B cell (primary cell): ENCODE measurements around the gene TMEM80. TPM values are rescaled to one million over a fixed set of nuclear protein-coding genes. Genes with fewer than 3 reads are reported as not detected.

Experiments
- ATAC-seq: fragments of 200-7000 bp; cut with Tn5 transposase; one replicate; pipeline ENCODE4 v1.10.0; 2021; ENCODE audit warnings: low read depth, mild to moderate bottlenecking, moderate number of reproducible peaks, moderate library complexity
- CTCF ChIA-PET: fragments of 350-600 bp; sonication (Branson Sonifier 250); formaldehyde crosslinking; loops from one replicate; lab custom pipeline; 2021; ENCODE audit warnings: antibody characterized with exemption, inconsistent platforms; lab: Charles Lee
- POLR2A ChIA-PET: fragments of 350-600 bp; sonication (Branson Sonifier 250); formaldehyde crosslinking; loops from one replicate; lab custom pipeline; 2021; ENCODE audit warnings: antibody characterized with exemption; lab: Charles Lee
- DNase-seq: peaks from one replicate; pipeline ENCODE4 v3.0.0; 2013
- H2AFZ ChIP-seq: 2 replicates; pipeline ENCODE4 v1.6.1; 2012; ENCODE audit warnings: mild to moderate bottlenecking, low read depth, low read length; ENCODE audit not compliant: insufficient read depth, poor library complexity, severe bottlenecking
- H3K27ac ChIP-seq, 2 donors: 1 replicate in 1 of 2; 2 replicates in 1 of 2; pipeline ENCODE4 v1.5.1; 2012 to 2013; ENCODE audit warnings: low read length in 2 of 2, mild to moderate bottlenecking in 2 of 2, moderate library complexity in 1 of 2
- H3K27me3 ChIP-seq, 4 experiments: fragments of 200-600 bp in 1 of 4; sonication (generic) in 1 of 4; replicated peaks in 1 of 4; 1 replicate in 2 of 4; 2 replicates in 2 of 4; pipeline versions ENCODE4 v1.6.1 to v1.7.0; 2013 to 2016; ENCODE audit warnings: low read length in 3 of 4, mild to moderate bottlenecking in 2 of 4, mixed read lengths in 1 of 4, moderate library complexity in 1 of 4; ENCODE audit not compliant: insufficient read depth in 4 of 4, control insufficient read depth in 3 of 4; ENCODE audit errors: control extremely low read depth in 1 of 4
- H3K36me3 ChIP-seq, 2 experiments: replicated peaks in 1 of 2; 1 replicate in 1 of 2; 2 replicates in 1 of 2; pipeline versions ENCODE4 v1.6.1 to v1.7.1; 2013; ENCODE audit warnings: low read length in 1 of 2; ENCODE audit not compliant: insufficient read depth in 2 of 2, control insufficient read depth in 1 of 2; ENCODE audit errors: control extremely low read depth in 1 of 2, extremely low read depth in 1 of 2
- H3K4me1 ChIP-seq, 2 donors: fragments of 200-600 bp in 1 of 2; sonication (generic) in 1 of 2; 1 replicate in 1 of 2; 2 replicates in 1 of 2; pipeline versions ENCODE4 v1.5.1 to v1.6.1; 2013 to 2017; ENCODE audit warnings: low read length in 2 of 2; ENCODE audit not compliant: control insufficient read depth in 2 of 2, insufficient read depth in 2 of 2
- H3K4me2 ChIP-seq: replicated peaks from 2 replicates; pipeline ENCODE3; 2012; ENCODE audit warnings: mild to moderate bottlenecking, low read depth, low read length; ENCODE audit not compliant: poor library complexity, severe bottlenecking
- H3K4me3 ChIP-seq, 5 experiments: fragments of 200-600 bp in 1 of 5; sonication (generic) in 1 of 5; 1 replicate in 3 of 5; 2 replicates in 2 of 5; pipeline versions ENCODE4 v1.5.1 to v1.7.0; 2011 to 2016; ENCODE audit warnings: low read length in 4 of 5, mild to moderate bottlenecking in 4 of 5, low read depth in 2 of 5, control low read depth in 1 of 5, moderate library complexity in 1 of 5; ENCODE audit not compliant: insufficient read depth in 1 of 5; ENCODE audit errors: control extremely low read depth in 1 of 5, extremely low read depth in 1 of 5
- H3K79me2 ChIP-seq: fragments of 200-600 bp; sonication (generic); one replicate; pipeline ENCODE4 v1.6.0; 2016; ENCODE audit warnings: low read length; ENCODE audit not compliant: control insufficient read depth, insufficient read depth
- H3K9ac ChIP-seq: fragments of 200-600 bp; sonication (generic); 2 replicates; pipeline ENCODE4 v1.6.1; 2017; ENCODE audit warnings: mild to moderate bottlenecking, low read length, moderate library complexity
- H3K9me3 ChIP-seq, 3 donors: one replicate each; pipeline versions ENCODE4 v1.6.1 to v1.7.1; 2013; ENCODE audit warnings: low read length in 2 of 3; ENCODE audit not compliant: control insufficient read depth in 2 of 3, insufficient read depth in 1 of 3; ENCODE audit errors: control extremely low read depth in 1 of 3
- H4K20me1 ChIP-seq: 2 replicates; pipeline ENCODE4 v1.6.0; 2012; ENCODE audit warnings: mild to moderate bottlenecking, low read length; ENCODE audit not compliant: insufficient read depth, control insufficient read depth, poor library complexity, severe bottlenecking
- H3K27ac Mint-ChIP-seq: one replicate; pipeline ENCODE4 v1.8.0; 2021; ENCODE audit warnings: mixed read lengths
- H3K27me3 Mint-ChIP-seq: one replicate; pipeline ENCODE4 v1.8.0; 2021; ENCODE audit warnings: mixed read lengths
- H3K4me1 Mint-ChIP-seq: one replicate; pipeline ENCODE4 v1.8.0; 2021; ENCODE audit warnings: mixed read lengths
- H3K4me3 Mint-ChIP-seq: one replicate; pipeline ENCODE4 v1.8.0; 2021; ENCODE audit warnings: mixed read lengths
- H3K9me3 Mint-ChIP-seq: one replicate; pipeline ENCODE4 v1.8.0; 2022; ENCODE audit warnings: mixed read lengths; ENCODE audit not compliant: insufficient read depth
- CTCF ChIP-seq: fragments of 200-600 bp; IDR thresholded peaks from one replicate; pipeline ENCODE4 v1.8.0; 2022; ENCODE audit warnings: antibody characterized with exemption, mild to moderate bottlenecking
- EZH2 ChIP-seq: IDR thresholded peaks from 2 replicates; pipeline ENCODE4 v1.6.1; 2012; ENCODE audit warnings: borderline replicate concordance, low read depth, mild to moderate bottlenecking, moderate library complexity, low read length; ENCODE audit not compliant: insufficient read depth, poor library complexity, severe bottlenecking
- WGBS: methylation state at CpG from one replicate; pipeline ENCODE4 v1.1.5; 2013; ENCODE audit warnings: missing lambda C conversion rate; ENCODE audit not compliant: insufficient coverage; 5-methylcytosine and 5-hydroxymethylcytosine counted together
- intact Hi-C: fragments of 100-400 bp; cut with micrococcal nuclease; formaldehyde crosslinking; loops from one replicate; pipeline ENCODE4 v1.10.0; 2022
- polyA plus RNA-seq: library from polyadenylated mRNA; depleted of rRNA; stranded (reverse); fragments of >200 nt; gene quantifications from 2 replicates; pipeline ENCODE4 v1.2.3, GENCODE V29; 2012
- total RNA-seq, 2 donors: library from RNA; stranded (reverse); fragments of 120-200 nt in 1 of 2; gene quantifications; 1 replicate in 1 of 2; 2 replicates in 1 of 2; pipeline versions ENCODE4 v1.2.3 to v1.2.4, GENCODE V29; 2013 to 2022

Gene TMEM80
- total and polyA plus RNA-seq, 2 donors (not counting 1 experiment from before 2014, with no cell fraction given) = 72.5 to 84.1 TPM

- Histone ChIP-seq H4K20me1 (peaks cover 9% of the 10 kb centered on the region), H3K4me2 (peak overlapping the region; percentile 60), H3K9me3 (no peaks in the 10 kb centered on the region), H3K4me1 (peaks cover 34 to 56% of the 10 kb centered on the region in 2 donors), H3K79me2 (no peaks in the 10 kb centered on the region), H3K27ac (no peak overlapping the region), H3K27me3 (peaks cover 0 to 42% (median 4%) of the 10 kb centered on the region in 4 experiments), H3K9ac (peak overlapping the region; percentile 24), H3K36me3 (no peaks in the 10 kb centered on the region), H3K4me3 (peak overlapping the region in 2 of 5 experiments; percentile 32 to 35), H2AFZ (no peak overlapping the region)
- Mint-ChIP-seq H3K27ac (peak overlapping the region; percentile 90), H3K4me3 (peak overlapping the region; percentile 87), H3K9me3 (no peaks in the 10 kb centered on the region), H3K27me3 (peaks cover 8% of the 10 kb centered on the region), H3K4me1 (peaks cover 33% of the 10 kb centered on the region)
- TF ChIP-seq EZH2 (no peak), CTCF (peak; percentile 74)
- DNase-seq = peak; percentile 81
- POLR2A ChIA-PET = interaction anchor here (1.0 to 8.2 kb wide), 4 partner anchors 28 to 217 kb away, joined by 3 to 105 read pairs (median 6); partner anchors contain the start of genes DEAF1 and TMEM80
- 66% methylated on average over 3 of the region's 8 CpGs for WGBS
- intact Hi-C loops = loop anchor here (1.0 to 10.0 kb wide), 4 partner anchors 26 to 186 kb away; partner anchors contain the start of genes HRAS, IRF7 and LRRC56
- no peak for ATAC-seq
- CTCF ChIA-PET = interaction anchor here (0.7 to 8.2 kb wide), 13 partner anchors 14 to 187 kb away, joined by 3 to 104 read pairs (median 6); partner anchors contain the start of genes DEAF1, HRAS, TALDO1 and TMEM80
Observed at GRCh38 chr11:723120-723883, 27.7 kb downstream of the TMEM80 start.
